Lung (tissue), 16 donors: ENCODE data around the gene SLC7A9. TPM values are rescaled to one million over a fixed set of nuclear protein-coding genes. Genes with fewer than 3 reads are reported as not detected.

Source experiments
- ATAC-seq: fragments of 200-7000 bp; cut with Tn5 transposase; one replicate; pipeline ENCODE4 v1.9.1; 2020; ENCODE audit warnings: moderate number of reproducible peaks; ENCODE audit not compliant: insufficient read depth, low FRiP score
- DNase-seq, 3 donors: peaks; one replicate each; pipeline ENCODE4 v3.0.0-alpha.2; 2013 to 2017
- H3K27ac ChIP-seq, 2 donors: one replicate each; pipeline ENCODE4 v1.5.1; 2013; ENCODE audit warnings: mild to moderate bottlenecking in 2 of 2, moderate library complexity in 2 of 2, control low read depth in 1 of 2, inconsistent platforms in 1 of 2, low read depth in 1 of 2, low read length in 1 of 2
- H3K27me3 ChIP-seq, 3 donors: one replicate each; pipeline ENCODE4 v1.5.1; 2013; ENCODE audit warnings: low read length in 2 of 3; ENCODE audit not compliant: control insufficient read depth in 3 of 3, insufficient read depth in 3 of 3
- H3K36me3 ChIP-seq, 4 donors: one replicate each; pipeline ENCODE4 v1.5.1; 2013; ENCODE audit warnings: low read length in 4 of 4, mild to moderate bottlenecking in 1 of 4, moderate library complexity in 1 of 4; ENCODE audit not compliant: control insufficient read depth in 4 of 4, insufficient read depth in 4 of 4
- H3K4me1 ChIP-seq, 5 donors: one replicate each; pipeline ENCODE4 v1.5.1; 2013; ENCODE audit warnings: low read length in 5 of 5, mild to moderate bottlenecking in 2 of 5, moderate library complexity in 1 of 5; ENCODE audit not compliant: control insufficient read depth in 5 of 5, insufficient read depth in 5 of 5
- H3K4me3 ChIP-seq: one replicate; pipeline ENCODE4 v1.5.1; 2013; ENCODE audit warnings: mild to moderate bottlenecking, control low read depth, moderate library complexity
- H3K9ac ChIP-seq, 2 donors: one replicate each; pipeline ENCODE4 v1.5.1; 2013; ENCODE audit warnings: low read length in 2 of 2, control low read depth in 1 of 2; ENCODE audit not compliant: insufficient read depth in 1 of 2
- H3K9me3 ChIP-seq, 4 donors: one replicate each; pipeline ENCODE4 v1.5.1; 2013; ENCODE audit warnings: low read length in 3 of 4, mild to moderate bottlenecking in 1 of 4, moderate library complexity in 1 of 4; ENCODE audit not compliant: control insufficient read depth in 4 of 4, insufficient read depth in 3 of 4
- WGBS, 2 donors: extraction: QIAGEN DNeasy Blood & Tissue Kit; methylation state at CpG; one replicate each; pipeline ENCODE4 v1.1.7; 2013; 5-methylcytosine and 5-hydroxymethylcytosine counted together
- long read RNA-seq, 5 donors: transcript quantifications; one replicate each; lab custom pipeline, GENCODE V29; 2026
- polyA plus RNA-seq, 2 donors: library from polyadenylated mRNA; stranded (reverse); fragments of 200-250 nt; gene quantifications; one replicate each; pipeline ENCODE4 v1.2.1, GENCODE V29; 2013
- total RNA-seq, 2 donors: library from RNA; depleted of rRNA in 1 of 2; stranded (reverse); fragments of >200 nt in 1 of 2; gene quantifications; one replicate each; pipeline ENCODE4 v1.2.1, GENCODE V29; 2014 to 2021
- TF ChIP-seq, protein P1 (sequence below): IDR thresholded peaks from 2 replicates; pipeline ENCODE4 v1.5.1; 2012; ENCODE audit warnings: mild to moderate bottlenecking; ENCODE audit errors: control extremely low read depth, extremely low read depth
- donor health status: control.
- donor health status: control.
- donor health status: Bipolar disorder and iron deficiency.
- donor health status: healthy.
- donor health status: DM: yes; HTN: yes; CAD: no.

Gene SLC7A9
- under 1 TPM; 0.21 to 0.37 TPM for total RNA-seq
- under 1 TPM; 0.06 to 0.35 TPM for polyA plus RNA-seq
- long read RNA-seq, donor 1 = 0 reads
- long read RNA-seq, donor 2 = 0 reads
- long read RNA-seq, donor 3 = 0 reads
- long read RNA-seq, donor 4 = 0 reads
- long read RNA-seq, donor 5 = 0 reads

DNA sequence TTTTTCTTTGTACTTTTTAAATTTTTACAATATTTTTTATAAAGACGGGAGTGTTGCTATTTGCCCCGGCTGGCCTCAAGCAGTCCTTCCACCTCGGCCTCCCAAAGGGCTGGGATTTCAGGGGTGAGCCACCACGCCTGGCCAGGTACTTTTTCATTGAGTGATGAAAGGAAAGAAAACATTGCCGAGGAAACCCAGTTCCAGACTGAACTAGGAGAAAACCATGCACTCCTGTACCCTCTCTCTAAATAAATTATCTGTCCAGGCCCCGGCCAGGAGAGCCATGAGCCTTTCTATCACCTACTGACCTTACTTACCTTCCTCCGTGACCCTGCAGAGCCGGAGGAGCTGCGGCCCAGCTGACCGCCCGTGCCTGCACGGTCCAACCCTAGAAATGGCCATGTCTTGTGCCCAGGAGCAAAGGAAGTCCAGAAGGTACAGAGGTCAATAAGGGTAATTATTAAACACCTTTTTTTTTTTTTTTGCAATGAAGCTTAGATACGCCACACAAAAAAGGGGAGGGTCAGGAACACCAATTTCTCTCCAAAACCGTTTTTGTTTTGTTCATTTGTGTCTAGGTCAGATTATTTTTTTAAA is at the start of gene SLC7A9:
SLC7A9 (minus strand) TSS at position 399 of the 597 bp plus-strand sequence. CDS start 1,233 bp downstream, outside the sequence.
- 80 to 87% methylated on average over 14 of the region's 14 CpGs for WGBS, 2 donors
- DNase-seq = no peak
- H3K4me3 ChIP-seq = no peak within 1 kb of the TSS

DNA sequence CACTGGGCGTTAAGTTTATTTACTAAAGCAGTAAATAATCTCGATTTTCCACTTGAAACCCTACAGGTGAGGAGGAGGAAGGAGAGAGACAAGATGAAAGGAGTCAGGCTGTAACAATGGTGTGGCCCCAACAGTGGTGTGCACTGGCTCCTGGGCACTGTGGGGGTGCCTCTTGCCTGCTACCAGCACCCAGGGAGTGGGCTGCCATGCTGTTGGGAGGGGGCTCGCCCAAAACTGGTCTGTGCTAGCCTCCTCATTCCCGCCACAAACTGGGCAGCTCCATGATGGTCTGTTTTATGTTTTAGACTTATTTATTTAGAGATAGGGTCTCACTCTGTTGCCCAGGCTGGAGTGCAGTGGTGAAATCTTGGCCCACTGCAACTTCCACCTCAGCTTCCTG is 49.8 kb upstream of the SLC7A9 start:
- TF ChIP-seq, protein P1, sequence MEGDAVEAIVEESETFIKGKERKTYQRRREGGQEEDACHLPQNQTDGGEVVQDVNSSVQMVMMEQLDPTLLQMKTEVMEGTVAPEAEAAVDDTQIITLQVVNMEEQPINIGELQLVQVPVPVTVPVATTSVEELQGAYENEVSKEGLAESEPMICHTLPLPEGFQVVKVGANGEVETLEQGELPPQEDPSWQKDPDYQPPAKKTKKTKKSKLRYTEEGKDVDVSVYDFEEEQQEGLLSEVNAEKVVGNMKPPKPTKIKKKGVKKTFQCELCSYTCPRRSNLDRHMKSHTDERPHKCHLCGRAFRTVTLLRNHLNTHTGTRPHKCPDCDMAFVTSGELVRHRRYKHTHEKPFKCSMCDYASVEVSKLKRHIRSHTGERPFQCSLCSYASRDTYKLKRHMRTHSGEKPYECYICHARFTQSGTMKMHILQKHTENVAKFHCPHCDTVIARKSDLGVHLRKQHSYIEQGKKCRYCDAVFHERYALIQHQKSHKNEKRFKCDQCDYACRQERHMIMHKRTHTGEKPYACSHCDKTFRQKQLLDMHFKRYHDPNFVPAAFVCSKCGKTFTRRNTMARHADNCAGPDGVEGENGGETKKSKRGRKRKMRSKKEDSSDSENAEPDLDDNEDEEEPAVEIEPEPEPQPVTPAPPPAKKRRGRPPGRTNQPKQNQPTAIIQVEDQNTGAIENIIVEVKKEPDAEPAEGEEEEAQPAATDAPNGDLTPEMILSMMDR = no peak
- Histone ChIP-seq H3K4me1 (no peaks in the 10 kb centered on the region), H3K9me3 (no peaks in the 10 kb centered on the region), H3K27me3 (no peaks in the 10 kb centered on the region), H3K36me3 (peaks cover 18 to 35% (median 28%) of the 10 kb centered on the region in 4 donors), H3K27ac (no peak overlapping the region), H3K4me3 (no peak overlapping the region), H3K9ac (no peak overlapping the region)
- WGBS, 2 donors = 93 to 95% methylated on average over 4 of the region's 4 CpGs
- DNase-seq = no peak
- ATAC-seq = no peak

More for the DNA sequence above, at the start of gene SLC7A9:
- Histone ChIP-seq H3K36me3 (no peaks in the 10 kb centered on the region), H3K27me3 (no peaks in the 10 kb centered on the region), H3K9ac (no peak within 1 kb of the TSS), H3K9me3 (no peaks in the 10 kb centered on the region), H3K4me1 (no peaks in the 10 kb centered on the region), H3K27ac (no peak within 1 kb of the TSS)
- no peak for ATAC-seq
- TF ChIP-seq, protein P1 = no peak

DNA sequence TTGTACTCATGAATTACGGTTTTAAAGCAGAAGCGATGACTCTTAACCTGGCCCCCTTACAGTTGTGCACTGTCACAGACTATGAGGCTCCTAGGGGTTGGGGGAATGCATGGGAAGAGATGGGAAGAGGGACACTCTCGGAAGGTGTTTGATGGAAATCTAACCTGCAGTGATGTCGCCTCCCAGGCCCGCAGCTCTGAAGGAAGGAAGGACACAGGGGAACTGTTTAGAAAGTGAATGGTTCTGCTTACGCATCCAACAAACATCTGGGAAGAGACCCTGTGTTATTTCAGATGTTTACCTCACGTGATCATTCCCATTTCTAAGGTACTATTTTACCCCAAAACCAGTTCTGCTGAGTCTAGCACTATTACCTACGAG is 48.0 kb upstream of the SLC7A9 start:
- no peaks in the 10 kb centered on the region for H3K4me1 ChIP-seq
- no peak overlapping the region for H3K27ac ChIP-seq
- 93 to 95% methylated on average over 8 of the region's 8 CpGs for WGBS, 2 donors
- TF ChIP-seq, protein P1 = no peak
- no peaks in the 10 kb centered on the region for H3K9me3 ChIP-seq
- no peak overlapping the region for H3K4me3 ChIP-seq
- DNase-seq (no peak), ATAC-seq (no peak)
- no peaks in the 10 kb centered on the region for H3K27me3 ChIP-seq
- H3K9ac ChIP-seq = no peak overlapping the region
- H3K36me3 ChIP-seq = peaks cover 9 to 22% (median 20%) of the 10 kb centered on the region in 4 donors
